LNCaP clone FGC (cell line): Measurements from ENCODE around the gene COPG1.
"Not testable (repeated sequence)": the region's sequence is repeated elsewhere in the genome, so short reads cannot be mapped to it uniquely, and the experiment has no call there.

Experiments
- DNase-seq: peaks from one replicate; pipeline ENCODE4 v3.0.0-alpha.2; 2011; ENCODE audit warnings: low read depth
- H3K4me3 ChIP-seq: 2 replicates; pipeline ENCODE4 v1.5.1; 2011; ENCODE audit warnings: mild to moderate bottlenecking, low read depth, low read length, control low read depth
- CTCF ChIP-seq: IDR thresholded peaks from 2 replicates; pipeline ENCODE4 v1.5.1; 2012; ENCODE audit warnings: mild to moderate bottlenecking; ENCODE audit not compliant: control insufficient read depth, insufficient read depth; ENCODE audit errors: extremely low read depth

COPG1 gene

GRCh38 chr3:129240436-129240835, 9.0 kb upstream of the COPG1 start:
- no peak for DNase-seq
- H3K4me3 ChIP-seq, result no peak overlapping the region
- TF ChIP-seq CTCF, result no peak

- no peak overlapping the region for H3K4me3 ChIP-seq
- peak; percentile 67 for DNase-seq
- no peak for TF ChIP-seq CTCF
Observed at GRCh38 chr3:129245141-129245540, 4.3 kb upstream of the COPG1 start.

GRCh38 chr3:129245641-129246306, 3.6 kb upstream of the COPG1 start:
- not testable (repeated sequence) for H3K4me3 ChIP-seq
- DNase-seq, result peak; percentile 78
- TF ChIP-seq CTCF, result peak; percentile 79

GRCh38 chr3:129246636-129247035, 2.8 kb upstream of the COPG1 start:
- no peak for DNase-seq
- no peak overlapping the region for H3K4me3 ChIP-seq
- TF ChIP-seq CTCF, result no peak

GRCh38 chr3:129248286-129248979, 973 bp upstream of the COPG1 start:
- peak overlapping the region; percentile 76 for H3K4me3 ChIP-seq
- no peak for DNase-seq
- no peak for TF ChIP-seq CTCF

- H3K4me3 ChIP-seq, result no peak overlapping the region
- DNase-seq, result no peak
- TF ChIP-seq CTCF, result no peak
Observed at GRCh38 chr3:129252748-129253147, 3.3 kb downstream of the COPG1 start.

GRCh38 chr3:129254536-129255230, 5.3 kb downstream of the COPG1 start:
- no peak for TF ChIP-seq CTCF
- no peak for DNase-seq

More at GRCh38 chr3:129254536-129255230, 5.3 kb downstream of the COPG1 start:
- H3K4me3 ChIP-seq, result no peak overlapping the region
